Measurements from ENCODE around the gene CDH4. TPM values are rescaled to one million over a fixed set of nuclear protein-coding genes. Genes with fewer than 3 reads are reported as not detected.

Gene CDH4
- total RNA-seq, 6 donors from 2014 or later = 0.20 to 1.0 (median 0.40) TPM; not detected in 1

GRCh38 chr20:61670274-61670673 is 418.2 kb downstream of the CDH4 start:
- TF ChIP-seq CTCF (IDR thresholded peaks at IDR 0.05) (no peak), POLR2A (IDR thresholded peaks at IDR 0.05) (no peak), EP300 (IDR thresholded peaks at IDR 0.05) (no peak), POLR2AphosphoS5 (IDR thresholded peaks at IDR 0.05) (no peak)
- Histone ChIP-seq H3K27ac (no peak overlapping the region), H3K4me1 (no peaks in the 10 kb centered on the region), H3K9me3 (no peaks in the 10 kb centered on the region), H3K36me3 (no peaks in the 10 kb centered on the region), H3K27me3 (no peaks in the 10 kb centered on the region), H3K4me3 (no peak overlapping the region)
- no peak for DNase-seq
- peak in 1 of 2 donors; percentile 16 for ATAC-seq (ENCODE audit: low FRiP score in 2 of 2)
- 61 to 73% methylated on average over 2 to 3 of the region's 3 CpGs for WGBS, 2 donors

GRCh38 chr20:61671559-61671958 is 419.5 kb downstream of the CDH4 start:
- TF ChIP-seq POLR2A (IDR thresholded peaks at IDR 0.05) (no peak), POLR2AphosphoS5 (IDR thresholded peaks at IDR 0.05) (no peak), CTCF (IDR thresholded peaks at IDR 0.05) (no peak), EP300 (IDR thresholded peaks at IDR 0.05) (no peak)
- ATAC-seq (ENCODE audit: low FRiP score in 2 of 2) (no peak), DNase-seq (no peak)
- H3K36me3 ChIP-seq = no peaks in the 10 kb centered on the region
- 93 to 98% methylated on average over 3 of the region's 3 CpGs for WGBS, 2 donors
- no peaks in the 10 kb centered on the region for H3K27me3 ChIP-seq
- no peaks in the 10 kb centered on the region for H3K4me1 ChIP-seq
- no peaks in the 10 kb centered on the region for H3K9me3 ChIP-seq
- H3K4me3 ChIP-seq = no peak overlapping the region
- no peak overlapping the region for H3K27ac ChIP-seq

- Histone ChIP-seq H3K36me3 (no peaks in the 10 kb centered on the region), H3K27me3 (no peaks in the 10 kb centered on the region), H3K9me3 (no peaks in the 10 kb centered on the region), H3K4me3 (no peak overlapping the region), H3K4me1 (no peaks in the 10 kb centered on the region), H3K27ac (no peak overlapping the region)
- TF ChIP-seq POLR2AphosphoS5 (IDR thresholded peaks at IDR 0.05) = no peak
- TF ChIP-seq CTCF (IDR thresholded peaks at IDR 0.05) = no peak
- TF ChIP-seq POLR2A (IDR thresholded peaks at IDR 0.05) = no peak
- TF ChIP-seq EP300 (IDR thresholded peaks at IDR 0.05) = no peak
- DNase-seq (no peak), ATAC-seq (ENCODE audit: low FRiP score in 2 of 2) (no peak)
- 79 to 84% methylated on average over 10 to 16 of the region's 17 CpGs for WGBS, 2 donors
These were observed 421.2 kb downstream of the CDH4 start for GRCh38 chr20:61673152-61673847.

- Histone ChIP-seq H3K36me3 (no peaks in the 10 kb centered on the region), H3K4me3 (no peak overlapping the region), H3K27me3 (no peaks in the 10 kb centered on the region), H3K4me1 (no peaks in the 10 kb centered on the region), H3K27ac (no peak overlapping the region), H3K9me3 (no peaks in the 10 kb centered on the region)
- ATAC-seq (ENCODE audit: low FRiP score in 2 of 2) = no peak
- TF ChIP-seq POLR2A (IDR thresholded peaks at IDR 0.05) (no peak), POLR2AphosphoS5 (IDR thresholded peaks at IDR 0.05) (no peak), EP300 (IDR thresholded peaks at IDR 0.05) (no peak), CTCF (IDR thresholded peaks at IDR 0.05) (no peak)
- DNase-seq = no peak
- 70 to 82% methylated on average over 10 to 11 of the region's 11 CpGs for WGBS, 2 donors
These were observed 422.1 kb downstream of the CDH4 start for GRCh38 chr20:61674121-61674520.

GRCh38 chr20:61674688-61675087 is 422.6 kb downstream of the CDH4 start:
- no peak for ATAC-seq (ENCODE audit: low FRiP score in 2 of 2)
- WGBS, 2 donors = 67 to 70% methylated on average over 3 of the region's 3 CpGs
- Histone ChIP-seq H3K9me3 (no peaks in the 10 kb centered on the region), H3K27ac (no peak overlapping the region), H3K36me3 (no peaks in the 10 kb centered on the region), H3K4me1 (no peaks in the 10 kb centered on the region), H3K4me3 (no peak overlapping the region), H3K27me3 (no peaks in the 10 kb centered on the region)
- TF ChIP-seq EP300 (IDR thresholded peaks at IDR 0.05) (no peak), POLR2A (IDR thresholded peaks at IDR 0.05) (no peak), CTCF (IDR thresholded peaks at IDR 0.05) (no peak), POLR2AphosphoS5 (IDR thresholded peaks at IDR 0.05) (no peak)
- no peak for DNase-seq

Data from upper lobe of left lung (tissue), 6 donors.